Right forelimb (tissue), 1 donor: ENCODE results near the gene COL23A1.
"Not testable (repeated sequence)": the region's sequence is repeated elsewhere in the genome, so short reads cannot be mapped to it uniquely, and the experiment has no call there.

Source experiments
- DNase-seq: peaks from one replicate; pipeline ENCODE4 v3.0.0-alpha.2; 2018

Gene COL23A1

DNA sequence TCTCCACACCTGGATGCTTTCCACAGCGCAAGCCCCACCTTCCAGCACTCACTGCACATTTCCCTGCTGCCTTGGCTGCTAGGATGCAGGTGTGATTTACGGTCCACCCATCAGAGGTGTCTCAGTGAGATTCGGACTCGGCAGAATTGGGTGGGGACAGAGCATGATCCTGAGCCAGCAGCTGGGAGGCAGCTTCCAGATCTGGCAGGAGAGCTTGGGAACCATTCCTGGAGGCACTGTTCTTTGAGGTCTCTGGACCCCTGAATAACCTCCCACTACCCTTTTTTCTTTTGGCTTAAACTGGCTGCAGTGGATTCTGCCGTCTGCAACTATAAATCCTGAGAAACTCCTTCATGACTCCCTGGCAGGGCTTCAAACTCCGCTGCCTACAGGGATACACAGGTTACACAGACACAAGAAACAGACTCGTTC is 258.0 kb downstream of the COL23A1 start:
- DNase-seq, result no peak

DNA sequence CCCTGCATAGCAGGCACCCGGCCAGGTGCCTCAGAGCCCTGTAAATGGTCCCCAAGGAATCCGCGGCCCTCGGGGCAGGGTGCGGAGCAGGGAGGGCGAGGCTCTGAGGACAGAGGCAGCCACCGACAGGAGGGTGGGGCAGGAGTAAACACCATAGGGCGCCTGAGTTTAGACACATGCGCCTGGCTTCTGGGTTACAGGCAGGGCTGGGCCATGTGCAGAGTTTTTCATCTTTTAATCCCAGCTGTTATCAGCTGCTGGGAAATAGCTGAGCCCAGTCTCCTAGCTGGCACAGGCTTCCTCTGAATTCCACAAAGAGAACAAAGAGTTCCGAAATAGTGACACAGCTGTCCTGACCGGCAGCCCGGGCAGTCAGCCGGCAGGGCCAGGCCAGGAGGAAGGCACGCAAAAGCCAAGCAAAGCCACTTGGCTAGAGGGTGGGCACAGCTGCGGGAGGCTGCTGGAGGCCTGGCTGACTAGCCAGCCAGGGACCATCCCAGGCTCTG is 258.6 kb downstream of the COL23A1 start:
- DNase-seq, result peak; percentile 76

DNA sequence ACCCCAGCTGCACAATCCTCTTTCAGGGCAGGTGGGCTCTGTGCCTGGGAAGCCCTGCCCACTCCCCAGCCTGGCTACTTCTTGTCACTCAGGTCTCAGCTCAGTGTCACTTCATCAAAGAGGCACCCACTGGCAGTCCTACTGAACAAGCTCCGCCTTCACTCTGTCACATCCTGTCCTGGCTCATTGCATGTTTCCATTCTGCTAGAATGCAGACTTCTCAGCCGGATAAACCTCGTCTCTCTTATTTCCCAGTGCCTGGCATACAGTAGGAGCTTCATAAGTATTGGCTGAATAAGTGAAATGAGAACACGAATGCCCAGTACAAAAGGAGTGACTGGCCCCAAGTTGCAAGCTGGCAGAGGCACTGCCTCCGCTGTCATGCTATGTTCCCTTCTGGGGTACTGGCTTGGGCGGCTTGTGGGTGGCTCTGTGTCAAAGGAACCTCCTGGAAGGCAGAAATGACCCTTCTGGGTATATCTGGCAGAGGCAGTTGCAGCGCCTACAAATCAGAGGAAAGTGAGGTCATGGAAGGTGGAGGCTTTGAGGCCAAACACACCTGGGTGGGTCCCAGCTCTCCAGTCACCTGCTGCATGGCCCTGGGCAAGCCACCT is 259.3 kb downstream of the COL23A1 start:
- DNase-seq, result no peak

DNA sequence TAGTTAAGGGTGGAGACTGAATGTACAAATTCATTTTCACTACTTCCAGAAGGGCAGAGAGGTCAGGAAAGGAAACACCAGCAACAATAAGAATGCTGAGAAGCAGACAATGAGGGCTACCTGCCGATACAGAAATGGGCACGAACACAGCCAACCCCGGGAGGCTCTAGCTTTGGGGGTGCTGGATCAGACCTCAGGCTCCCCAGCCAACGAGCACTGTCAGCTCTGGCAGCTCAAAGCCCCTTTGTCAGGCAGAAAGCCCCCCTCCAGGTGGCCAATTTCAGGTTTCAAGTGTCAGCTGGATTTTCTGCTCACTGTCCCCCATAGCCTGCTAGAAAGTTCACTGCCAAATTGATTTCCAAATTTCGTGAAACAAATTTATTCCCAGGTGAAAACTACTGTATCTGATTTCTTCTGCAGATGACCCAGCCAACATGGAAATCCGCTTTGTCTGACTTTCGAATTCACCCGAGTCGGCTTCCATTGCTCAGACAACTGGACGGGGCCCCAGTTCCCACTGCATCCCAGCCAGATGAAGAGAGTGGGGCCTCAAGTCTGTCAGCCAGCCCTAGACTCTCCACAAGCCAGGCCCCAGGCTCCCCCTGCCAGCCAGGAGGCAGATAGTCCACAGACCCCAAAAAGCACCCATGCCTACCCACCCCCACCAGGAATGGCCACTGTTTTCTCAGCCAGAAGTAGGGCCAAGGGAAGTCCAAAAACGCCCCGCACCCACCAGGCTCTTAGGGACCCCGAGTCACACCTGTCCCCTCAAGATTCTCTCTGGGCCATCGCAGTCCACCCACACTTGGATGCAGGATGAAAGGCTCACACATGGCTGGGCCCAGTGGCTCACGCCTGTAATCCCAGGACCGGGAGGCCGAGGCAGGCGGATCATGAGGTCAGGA is 261.1 kb downstream of the COL23A1 start:
- DNase-seq, result peak; percentile 74

DNA sequence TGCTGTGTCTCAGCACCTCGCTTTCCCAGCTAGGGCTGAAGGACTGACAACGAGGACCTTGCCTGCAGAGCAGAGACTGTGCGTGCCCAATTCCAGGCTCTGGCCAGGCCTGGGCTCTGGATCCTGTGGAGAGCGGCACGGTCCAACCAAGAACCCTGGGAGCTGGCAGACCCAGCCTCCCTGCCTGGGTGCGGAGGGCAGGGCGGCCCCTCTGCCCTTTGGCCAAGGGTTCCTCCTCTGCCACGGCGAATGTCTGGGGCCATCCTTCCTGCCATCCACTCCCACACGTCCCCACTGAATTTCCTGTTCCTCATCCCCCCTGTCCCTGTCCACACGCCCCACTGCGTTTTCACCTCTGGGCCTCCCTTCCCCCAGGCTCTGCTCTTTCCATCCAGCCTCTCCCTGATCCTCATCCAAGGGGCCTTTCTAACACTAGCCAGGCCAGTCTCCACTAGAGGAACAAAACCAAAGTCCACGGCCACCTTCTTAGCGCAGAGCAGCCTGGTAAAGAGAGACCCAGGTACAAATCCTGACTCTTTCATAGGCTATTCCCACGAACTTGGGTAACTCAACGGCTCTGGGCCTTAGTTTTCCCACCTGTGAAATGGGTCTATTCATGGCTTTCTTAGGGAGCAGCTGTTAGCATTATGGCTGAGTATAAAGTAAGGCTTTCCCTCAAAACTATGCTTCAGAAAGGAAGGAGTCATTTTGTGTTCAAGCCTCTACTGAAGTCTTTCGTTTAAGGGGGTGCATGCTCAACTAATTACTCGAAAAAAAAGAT is 262.1 kb downstream of the COL23A1 start:
- no peak for DNase-seq

DNA sequence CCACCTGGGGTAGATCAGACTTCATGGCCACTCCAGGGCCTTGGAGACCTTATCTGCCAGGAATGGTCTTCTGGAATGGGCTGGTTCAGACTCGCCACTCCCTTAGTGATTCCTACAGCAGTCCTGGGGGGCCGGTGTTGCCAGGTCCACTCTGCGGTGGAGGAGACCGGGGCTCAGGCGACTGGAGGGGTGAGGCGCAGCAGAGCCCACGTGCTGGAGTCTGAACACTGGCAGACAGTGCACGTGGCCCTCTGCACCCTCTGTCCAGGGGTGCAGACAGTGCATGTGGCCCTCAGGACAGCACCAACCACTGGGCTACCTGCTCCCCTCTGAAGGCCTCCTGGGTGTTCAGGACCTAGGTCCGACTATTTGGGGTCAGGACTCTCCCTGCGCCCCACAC is 262.7 kb downstream of the COL23A1 start:
- no peak for DNase-seq

DNA sequence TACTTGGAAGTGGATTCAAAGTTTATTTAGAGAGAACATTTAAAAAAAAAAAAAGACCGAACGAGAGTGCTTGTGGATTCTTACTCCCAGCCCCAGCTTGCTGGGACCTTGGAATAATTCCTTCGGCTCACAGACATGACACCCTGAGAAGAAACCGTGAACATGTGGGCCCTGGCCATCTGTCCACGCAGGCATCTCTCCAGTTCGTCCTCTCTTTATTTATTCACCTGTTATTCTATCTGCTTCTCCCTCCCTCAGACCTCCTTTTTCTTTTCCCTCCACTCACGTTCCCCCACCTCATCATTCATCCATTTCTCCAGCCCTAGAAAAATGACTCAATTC is 263.8 kb downstream of the COL23A1 start:
- DNase-seq, result no peak

DNA sequence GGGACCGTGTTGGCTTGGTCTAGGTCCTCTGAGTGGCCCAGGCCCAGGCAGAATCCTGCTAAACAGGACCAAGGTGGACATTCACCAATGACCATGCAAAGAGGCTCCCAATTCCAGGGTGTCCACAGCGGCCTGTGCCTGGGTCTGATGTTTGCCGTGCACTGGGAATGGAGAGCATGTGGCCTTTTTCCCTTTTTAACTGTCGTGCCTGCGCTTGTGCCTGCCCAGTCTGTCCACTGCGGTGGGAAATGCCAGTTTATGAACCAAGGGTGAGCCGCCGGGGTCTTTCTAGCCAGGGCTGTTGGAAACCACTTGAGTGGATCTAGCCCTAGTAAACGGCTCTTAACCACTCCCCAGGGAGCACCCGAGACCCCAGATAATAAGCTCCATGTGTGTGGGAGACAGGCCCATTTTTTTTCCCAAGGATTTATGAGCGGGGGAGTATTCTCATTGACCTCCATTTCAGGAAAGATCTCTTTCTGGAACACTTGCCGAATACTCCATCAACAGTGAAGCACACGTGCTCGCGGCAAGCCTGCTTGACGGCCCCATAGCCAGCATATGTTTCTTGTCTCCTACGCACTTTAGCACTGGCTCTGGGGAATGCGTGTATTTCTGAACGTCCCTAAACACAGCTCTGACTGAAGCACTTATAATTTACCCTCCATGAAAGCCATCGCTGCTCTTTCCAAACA is 264.4 kb downstream of the COL23A1 start:
- no peak for DNase-seq

DNA sequence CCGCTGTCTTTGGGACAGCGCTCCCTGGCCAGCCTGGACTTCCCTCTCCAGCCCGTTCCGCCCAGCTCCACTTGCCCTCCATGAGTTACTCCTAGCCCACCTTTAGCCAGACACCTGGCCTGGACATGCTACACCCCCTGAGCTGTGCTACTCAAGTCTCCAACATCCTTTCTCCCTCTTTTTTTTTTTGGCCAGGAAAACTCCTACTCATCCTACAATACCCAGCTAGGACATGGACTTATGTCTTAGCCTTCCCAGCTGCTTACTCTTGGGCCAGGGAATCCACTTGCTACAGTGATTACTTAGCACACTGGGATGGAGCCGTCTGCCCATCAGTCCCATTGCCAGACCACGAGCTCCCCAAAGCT is 264.9 kb downstream of the COL23A1 start:
- DNase-seq, result no peak

DNA sequence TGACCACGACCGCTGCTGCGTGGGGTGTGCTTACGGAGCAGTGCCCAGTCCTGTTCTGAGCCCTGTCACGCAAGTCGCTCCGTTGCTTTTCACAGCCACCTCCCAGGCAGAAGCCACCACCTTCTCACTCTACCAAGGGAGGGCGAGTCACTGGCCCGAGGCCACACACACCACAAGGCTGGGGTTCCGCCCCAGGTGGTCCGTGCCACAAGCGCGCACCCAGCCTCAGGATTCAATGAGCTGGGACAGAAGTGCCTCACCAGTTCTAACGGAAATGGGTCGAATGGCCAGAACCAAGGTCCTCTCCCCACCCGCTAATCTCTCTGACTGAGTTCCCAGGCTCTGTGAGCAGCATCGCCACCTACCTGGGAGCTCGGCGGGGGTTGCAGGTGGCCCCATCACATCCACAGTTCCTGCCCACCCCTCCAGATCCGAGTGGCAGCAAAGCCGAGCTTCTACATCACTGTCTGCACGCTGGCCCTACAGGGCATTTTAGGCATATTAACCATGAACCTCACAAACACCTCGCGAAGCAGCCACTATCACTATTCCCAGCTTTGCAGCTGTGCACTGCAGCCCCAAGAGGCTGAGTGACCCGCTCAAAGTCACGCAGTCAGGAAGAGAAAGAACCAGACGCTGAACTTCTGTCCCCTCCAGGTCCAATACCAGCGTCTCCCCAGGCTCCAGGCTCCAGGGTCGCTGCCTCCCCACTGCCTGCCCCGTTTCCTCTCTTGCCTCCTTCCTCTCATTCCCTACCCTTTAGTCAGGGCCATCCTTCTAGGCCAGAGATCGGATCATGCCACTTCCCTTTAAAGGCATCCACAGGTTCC is 265.5 kb downstream of the COL23A1 start:
- peak; percentile 16 for DNase-seq

DNA sequence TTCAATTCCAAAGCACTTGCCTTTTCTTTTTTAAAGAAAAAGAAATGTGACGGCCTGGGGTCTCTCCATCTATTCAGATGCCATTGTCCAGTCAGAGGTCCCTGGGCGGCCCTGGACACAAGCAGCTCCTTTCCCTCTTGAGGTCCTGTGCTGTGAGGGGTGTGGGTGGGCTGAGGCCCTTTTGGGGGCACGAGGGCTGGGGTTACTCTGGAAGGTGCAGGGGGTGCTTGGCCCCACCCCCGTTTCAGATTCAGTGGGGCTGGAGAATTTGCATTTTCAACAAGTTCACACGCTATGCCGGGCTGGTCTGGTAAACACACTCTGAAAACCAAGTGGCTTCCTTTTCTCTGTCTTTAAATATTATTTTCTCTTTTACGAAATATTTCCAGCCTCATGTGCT is 266.2 kb downstream of the COL23A1 start:
- peak; percentile 25 for DNase-seq

DNA sequence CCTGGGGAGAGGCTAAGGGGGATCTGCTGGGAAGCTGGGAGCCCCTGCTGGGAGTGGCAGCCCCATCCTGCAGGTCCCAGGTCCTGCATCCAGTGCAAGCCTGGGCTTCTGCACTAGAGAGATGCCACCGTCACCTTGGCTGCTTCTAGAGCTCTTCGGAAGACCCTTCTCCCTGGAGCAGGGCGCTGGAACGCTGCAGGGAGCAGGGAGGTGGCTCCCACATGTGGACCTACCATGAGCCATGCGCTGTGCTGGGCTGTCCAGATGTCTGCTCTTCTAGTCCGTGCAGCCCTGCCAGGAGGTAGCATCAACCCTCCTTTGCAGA is 266.7 kb downstream of the COL23A1 start:
- DNase-seq, result no peak

DNA sequence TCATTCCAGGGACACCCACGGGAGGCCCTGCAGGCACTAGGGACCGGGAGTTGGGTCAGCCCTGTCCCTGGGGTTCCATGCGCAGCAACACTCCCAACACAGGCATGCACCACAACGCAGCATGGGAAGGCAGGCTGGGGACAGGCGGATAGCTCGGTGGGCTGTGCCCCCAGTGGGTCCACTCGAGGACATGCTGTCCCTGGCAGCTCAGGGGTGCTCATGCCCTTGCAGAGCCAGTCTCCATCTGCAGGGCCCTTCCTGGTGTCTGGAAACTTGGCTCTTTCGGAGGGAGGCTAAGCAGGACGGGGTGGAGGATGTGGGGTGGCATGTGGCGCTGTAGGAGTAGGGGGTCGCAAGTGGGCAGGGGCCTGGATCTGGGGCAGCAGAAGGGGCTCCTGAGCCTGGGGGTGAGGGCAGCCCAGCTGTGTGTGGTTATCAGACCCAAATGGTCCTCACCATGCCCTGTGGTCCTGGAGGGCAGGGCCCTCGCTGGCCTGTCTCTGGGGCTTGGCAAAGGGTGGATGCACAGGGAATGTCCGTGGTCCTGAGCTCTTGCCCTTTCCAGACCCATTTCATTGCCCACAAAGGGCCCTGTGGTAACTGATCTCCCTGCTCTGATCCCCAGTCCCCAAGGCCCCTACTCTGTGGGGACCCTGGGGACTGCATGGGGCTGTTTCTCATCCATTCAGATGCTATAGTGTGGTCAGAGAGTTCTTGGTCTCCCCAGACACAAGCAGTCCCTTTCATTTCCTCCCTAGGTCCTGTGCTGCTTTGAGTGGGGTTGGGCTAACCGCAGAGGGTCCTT is 267.3 kb downstream of the COL23A1 start:
- DNase-seq, result peak; percentile 34

DNA sequence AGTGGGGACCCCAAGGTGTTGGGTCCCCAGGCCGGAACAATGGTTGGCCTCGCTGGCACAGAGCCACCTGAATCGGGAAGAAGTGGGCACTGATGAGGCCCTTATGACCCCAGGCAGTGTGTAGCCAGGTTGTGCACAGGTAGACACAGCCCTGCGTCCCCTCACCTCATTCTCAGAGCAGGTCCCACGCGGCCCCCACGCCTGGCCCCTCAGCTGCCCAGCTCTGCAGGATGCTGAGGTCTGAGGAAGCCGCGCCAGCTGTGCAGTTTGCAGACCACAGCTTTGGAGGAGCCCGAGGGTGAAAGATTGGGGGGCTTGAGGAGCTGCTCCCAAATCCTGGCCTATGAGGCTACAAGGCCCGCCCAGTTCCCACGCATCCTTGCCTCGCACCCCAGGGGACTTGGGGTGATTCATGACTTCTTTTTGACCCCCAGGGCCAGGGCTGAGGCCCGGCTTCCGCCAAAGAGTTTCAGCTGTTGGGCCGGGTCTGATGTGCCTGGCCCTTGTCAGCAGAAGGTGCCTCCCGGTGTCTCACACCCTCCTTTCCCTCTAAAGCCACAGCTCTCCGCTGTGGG is 269.8 kb downstream of the COL23A1 start:
- DNase-seq, result peak; percentile 44

DNA sequence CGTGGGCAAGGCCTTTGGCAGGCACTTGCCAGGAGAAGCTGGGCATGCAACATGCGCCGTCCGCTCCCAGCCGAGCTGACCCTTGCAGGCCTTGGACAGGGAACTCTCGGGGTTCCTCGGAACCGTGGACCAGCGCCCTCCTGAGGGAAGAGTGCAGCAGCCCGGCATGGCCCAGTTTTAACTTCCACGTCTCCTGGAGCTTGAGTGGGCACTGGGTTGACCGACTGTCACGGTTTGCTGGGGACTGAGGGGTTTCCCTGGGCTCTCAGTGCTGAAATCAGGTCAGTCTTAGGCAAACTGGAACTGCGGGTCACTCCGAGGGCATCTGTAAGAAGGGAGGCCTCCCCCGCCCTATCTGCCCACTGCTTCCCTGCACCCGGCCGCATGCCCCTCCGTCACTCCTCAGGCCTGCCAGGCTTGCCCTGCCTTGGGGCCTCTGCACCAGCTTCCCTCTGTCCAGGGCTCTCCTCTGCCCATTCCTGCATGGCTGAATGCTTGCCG is 270.6 kb downstream of the COL23A1 start:
- peak; percentile 20 for DNase-seq

DNA sequence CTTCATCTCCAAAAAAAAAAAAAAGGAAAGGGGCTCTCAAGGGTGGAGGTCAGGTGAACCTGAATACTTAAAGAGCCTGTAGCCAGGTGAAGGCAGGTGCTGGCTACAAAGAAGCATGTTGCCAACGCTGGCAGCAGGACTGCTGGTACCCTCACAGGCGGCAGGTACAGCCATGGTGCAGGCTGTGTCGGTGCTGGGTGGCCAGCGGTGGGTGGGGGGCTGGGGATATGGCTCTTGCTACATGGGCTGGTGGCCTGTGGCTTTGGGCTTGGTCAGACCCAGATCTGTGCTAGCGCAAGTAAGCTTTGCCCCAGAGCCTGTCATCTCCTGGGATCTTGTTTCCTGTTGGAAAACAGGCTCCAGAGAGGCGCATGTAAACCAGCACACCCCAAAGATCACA is 271.3 kb downstream of the COL23A1 start:
- DNase-seq, result peak; percentile 42

DNA sequence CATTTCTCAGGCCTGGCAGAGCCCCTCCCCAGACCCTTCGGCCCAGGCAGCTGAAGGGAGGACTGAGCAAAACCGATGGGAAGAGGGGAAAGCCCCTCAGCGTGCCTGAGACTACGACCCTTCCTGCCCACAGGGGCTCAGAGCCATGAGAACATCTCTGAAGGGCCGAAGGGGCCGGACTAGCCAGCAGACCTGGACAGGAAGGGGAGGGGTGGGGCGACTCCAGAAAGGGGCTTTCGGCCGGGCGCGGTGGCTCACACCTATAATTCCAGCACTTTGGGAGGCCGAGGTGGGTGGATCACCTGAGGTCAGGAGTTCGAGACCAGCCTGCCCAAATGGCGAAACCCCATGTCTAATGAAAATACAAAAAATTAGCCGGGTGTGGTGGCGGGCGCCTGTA is 271.8 kb downstream of the COL23A1 start:
- DNase-seq, result no peak

DNA sequence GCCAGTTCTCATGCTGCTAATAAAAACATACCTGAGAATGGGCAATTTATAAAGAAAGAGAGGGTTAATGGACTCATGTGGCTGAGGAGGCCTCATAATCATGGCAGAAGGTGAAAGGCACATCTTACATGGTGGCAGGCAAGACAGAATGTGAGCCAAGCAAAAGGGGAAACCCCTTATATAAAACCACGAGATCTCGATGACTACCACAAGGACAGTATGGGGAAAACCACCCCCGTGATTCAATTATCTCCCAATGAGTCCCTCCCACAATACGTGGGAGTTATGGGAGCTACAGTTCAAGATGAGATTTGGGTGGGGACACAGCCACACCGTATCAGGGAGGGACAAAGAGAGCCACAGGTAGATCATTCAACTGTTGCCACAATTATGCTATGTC is 272.5 kb downstream of the COL23A1 start:
- DNase-seq, result not testable (repeated sequence)

DNA sequence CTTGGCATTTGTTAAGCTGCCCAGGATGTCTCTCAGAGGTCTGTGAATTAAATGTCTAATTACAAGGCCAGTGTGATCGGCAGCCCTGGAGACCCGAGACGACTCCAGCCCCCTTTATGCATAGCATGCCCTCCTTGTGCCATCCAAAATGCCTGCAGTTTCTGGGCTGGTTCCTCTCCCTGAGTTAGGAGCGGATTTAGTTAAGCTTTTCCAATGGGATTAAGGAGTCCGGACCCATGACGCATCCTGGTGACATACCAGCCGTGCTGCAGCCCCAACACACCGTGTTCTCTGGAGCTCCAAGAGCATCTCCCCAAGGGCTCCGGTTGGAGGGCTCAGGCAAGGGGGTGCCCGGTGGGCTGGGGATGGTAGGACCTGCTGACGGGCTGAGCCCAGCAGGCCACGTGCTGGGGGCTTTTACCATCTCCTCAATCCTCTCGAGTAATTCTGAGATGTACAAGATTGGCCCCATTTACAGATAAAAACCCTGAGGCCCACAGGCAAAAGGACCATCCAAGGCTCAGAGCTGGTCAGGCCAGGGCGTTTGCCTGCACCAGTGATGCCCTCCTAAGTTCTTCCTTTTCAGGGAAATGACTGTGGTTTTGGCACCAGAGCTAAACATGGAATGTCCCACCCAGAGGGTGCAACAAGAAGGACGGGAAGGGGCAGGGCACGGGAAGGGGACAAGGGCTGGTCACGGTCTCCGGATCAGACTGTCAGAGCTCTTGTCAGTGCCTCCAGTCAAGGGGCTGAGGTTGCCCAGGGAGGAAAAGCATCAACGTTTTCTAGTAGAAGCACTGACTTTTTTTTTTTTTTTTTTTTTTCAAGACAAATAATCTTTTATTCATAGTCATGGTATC is 275.0 kb downstream of the COL23A1 start:
- peak; percentile 25 for DNase-seq
